HEK293 (cell line): ENCODE results near the gene IMMP2L.
"Not testable (repeated sequence)": the region's sequence is repeated elsewhere in the genome, so short reads cannot be mapped to it uniquely, and the experiment has no call there.

Experiments
- ZBTB26 ChIP-seq: fragments of 450-650 bp; formaldehyde crosslinking; optimal IDR thresholded peaks from 2 replicates; pipeline ENCODE3; 2016; ENCODE audit warnings: missing biosample characterization, mild to moderate bottlenecking, missing genetic modification characterization
- ZNF202 ChIP-seq: fragments of 450-650 bp; formaldehyde crosslinking; IDR thresholded peaks from 2 replicates; pipeline ENCODE4 v1.5.1; 2016; ENCODE audit warnings: missing biosample characterization, missing genetic modification characterization, borderline replicate concordance
- TF ChIP-seq, protein P1 (sequence below): fragments of 450-650 bp; formaldehyde crosslinking; IDR thresholded peaks from 2 replicates; pipeline ENCODE4 v1.5.1; 2016; ENCODE audit warnings: missing biosample characterization, missing genetic modification characterization

- TF ChIP-seq, protein P1, sequence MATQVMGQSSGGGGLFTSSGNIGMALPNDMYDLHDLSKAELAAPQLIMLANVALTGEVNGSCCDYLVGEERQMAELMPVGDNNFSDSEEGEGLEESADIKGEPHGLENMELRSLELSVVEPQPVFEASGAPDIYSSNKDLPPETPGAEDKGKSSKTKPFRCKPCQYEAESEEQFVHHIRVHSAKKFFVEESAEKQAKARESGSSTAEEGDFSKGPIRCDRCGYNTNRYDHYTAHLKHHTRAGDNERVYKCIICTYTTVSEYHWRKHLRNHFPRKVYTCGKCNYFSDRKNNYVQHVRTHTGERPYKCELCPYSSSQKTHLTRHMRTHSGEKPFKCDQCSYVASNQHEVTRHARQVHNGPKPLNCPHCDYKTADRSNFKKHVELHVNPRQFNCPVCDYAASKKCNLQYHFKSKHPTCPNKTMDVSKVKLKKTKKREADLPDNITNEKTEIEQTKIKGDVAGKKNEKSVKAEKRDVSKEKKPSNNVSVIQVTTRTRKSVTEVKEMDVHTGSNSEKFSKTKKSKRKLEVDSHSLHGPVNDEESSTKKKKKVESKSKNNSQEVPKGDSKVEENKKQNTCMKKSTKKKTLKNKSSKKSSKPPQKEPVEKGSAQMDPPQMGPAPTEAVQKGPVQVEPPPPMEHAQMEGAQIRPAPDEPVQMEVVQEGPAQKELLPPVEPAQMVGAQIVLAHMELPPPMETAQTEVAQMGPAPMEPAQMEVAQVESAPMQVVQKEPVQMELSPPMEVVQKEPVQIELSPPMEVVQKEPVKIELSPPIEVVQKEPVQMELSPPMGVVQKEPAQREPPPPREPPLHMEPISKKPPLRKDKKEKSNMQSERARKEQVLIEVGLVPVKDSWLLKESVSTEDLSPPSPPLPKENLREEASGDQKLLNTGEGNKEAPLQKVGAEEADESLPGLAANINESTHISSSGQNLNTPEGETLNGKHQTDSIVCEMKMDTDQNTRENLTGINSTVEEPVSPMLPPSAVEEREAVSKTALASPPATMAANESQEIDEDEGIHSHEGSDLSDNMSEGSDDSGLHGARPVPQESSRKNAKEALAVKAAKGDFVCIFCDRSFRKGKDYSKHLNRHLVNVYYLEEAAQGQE (tag by site-specific recombination), result not testable (repeated sequence)
- TF ChIP-seq ZNF202, ZBTB26 (tag by site-specific recombination): not testable (repeated sequence)
Observed at GRCh38 chr7:111323670-111324069, 238.6 kb downstream of the IMMP2L start.
